DOHH2 (cell line): ENCODE data around the gene ATL2.
A peak's percentile ranks its signal among the peaks of the same experiment; 100 is the strongest.

Source experiments
- H3F3A ChIP-seq: fragments of 200-600 bp; sonication (generic), shearing (Covaris generic); 2 replicates; pipeline ENCODE4 v1.6.0; 2016; ENCODE audit warnings: antibody characterized with exemption, mild to moderate bottlenecking; ENCODE audit not compliant: control insufficient read depth, insufficient read depth
- H3K27ac ChIP-seq: fragments of 200-600 bp; sonication (generic); 2 replicates; pipeline ENCODE4 v1.5.1; 2014; ENCODE audit warnings: low read depth, mild to moderate bottlenecking, low read length, moderate library complexity
- H3K27me3 ChIP-seq: fragments of 200-600 bp; sonication (generic); 2 replicates; pipeline ENCODE4 v1.6.1; 2014; ENCODE audit warnings: mild to moderate bottlenecking, low read length, mixed read lengths; ENCODE audit not compliant: control insufficient read depth
- H3K36me3 ChIP-seq: fragments of 200-600 bp; sonication (generic); 2 replicates; pipeline ENCODE4 v1.6.1; 2014; ENCODE audit warnings: mild to moderate bottlenecking, low read length, moderate library complexity, mixed read lengths; ENCODE audit not compliant: control insufficient read depth
- H3K4me1 ChIP-seq: fragments of 200-600 bp; sonication (generic); 2 replicates; pipeline ENCODE4 v1.6.1; 2014; ENCODE audit warnings: mild to moderate bottlenecking, low read length, mixed read lengths; ENCODE audit not compliant: control insufficient read depth
- H3K4me2 ChIP-seq: fragments of 200-600 bp; sonication (generic); 2 replicates; pipeline ENCODE4 v1.6.0; 2014; ENCODE audit warnings: mild to moderate bottlenecking, low read length, moderate library complexity
- H3K4me3 ChIP-seq: fragments of 200-600 bp; sonication (generic); 2 replicates; pipeline ENCODE4 v1.5.1; 2014; ENCODE audit warnings: mild to moderate bottlenecking, low read length, mixed read lengths
- H3K79me2 ChIP-seq: fragments of 200-600 bp; sonication (generic); 2 replicates; pipeline ENCODE4 v1.6.1; 2014; ENCODE audit warnings: mild to moderate bottlenecking, low read length, mixed read lengths; ENCODE audit not compliant: control insufficient read depth
- H3K9me2 ChIP-seq: fragments of 200-600 bp; sonication (generic); replicated peaks from 2 replicates; pipeline ENCODE4 v1.6.1; 2014; ENCODE audit warnings: mild to moderate bottlenecking, low read length, mixed read lengths; ENCODE audit not compliant: control insufficient read depth
- H3K9me3 ChIP-seq: fragments of 200-600 bp; sonication (generic); 2 replicates; pipeline ENCODE4 v1.6.1; 2014; ENCODE audit warnings: antibody characterized with exemption, low read length, mixed read lengths; ENCODE audit not compliant: control insufficient read depth, insufficient read depth
- H4K20me1 ChIP-seq: fragments of 200-600 bp; sonication (generic); 2 replicates; pipeline ENCODE4 v1.6.0; 2014; ENCODE audit warnings: low read depth, mild to moderate bottlenecking, antibody characterized with exemption, low read length, moderate library complexity; ENCODE audit not compliant: control insufficient read depth, insufficient read depth
- CTCF ChIP-seq: fragments of 200-600 bp; sonication (generic); IDR thresholded peaks from one replicate; pipeline ENCODE4 v1.5.1; 2014; ENCODE audit warnings: antibody characterized with exemption, mild to moderate bottlenecking, low read depth, low read length; ENCODE audit not compliant: poor library complexity, severe bottlenecking
- EZH2phosphoT487 ChIP-seq: fragments of 200-600 bp; sonication (generic); IDR thresholded peaks from 2 replicates; pipeline ENCODE4 v1.6.1; 2017; ENCODE audit warnings: borderline replicate concordance, mild to moderate bottlenecking, antibody characterized with exemption, low read length, moderate library complexity, mixed read lengths

ATL2 gene

GRCh38 chr2:38381381-38382143 is 4.5 kb upstream of the ATL2 start:
- no peak overlapping the region for H3K27ac ChIP-seq
- H3K9me3 ChIP-seq = no peaks in the 10 kb centered on the region
- TF ChIP-seq CTCF (no peak), EZH2phosphoT487 (no peak)
- H3K4me3 ChIP-seq = no peak overlapping the region
- no peak overlapping the region for H3K4me2 ChIP-seq
- no peaks in the 10 kb centered on the region for H4K20me1 ChIP-seq
- H3K27me3 ChIP-seq = no peaks in the 10 kb centered on the region
- peaks cover 6% of the 10 kb centered on the region; the same call in 1 of the 2 replicates for H3F3A ChIP-seq
- no peaks in the 10 kb centered on the region for H3K36me3 ChIP-seq
- H3K4me1 ChIP-seq = peaks cover 27% of the 10 kb centered on the region
- H3K9me2 ChIP-seq = no peaks in the 10 kb centered on the region
- H3K79me2 ChIP-seq = peaks cover 5% of the 10 kb centered on the region

GRCh38 chr2:38380397-38381130 is 3.5 kb upstream of the ATL2 start:
- H3K4me2 ChIP-seq = peak overlapping the region; percentile 50

GRCh38 chr2:38376346-38377049 is 575 bp downstream of the ATL2 start:
- Histone ChIP-seq H4K20me1 (peaks cover 43% of the 10 kb centered on the region), H3K9me3 (no peaks in the 10 kb centered on the region), H3K79me2 (peaks cover 56% of the 10 kb centered on the region), H3K4me1 (peaks cover 65% of the 10 kb centered on the region), H3F3A (peaks cover 6% of the 10 kb centered on the region; the same call in 1 of the 2 replicates), H3K4me3 (peak overlapping the region; percentile 89), H3K27ac (peak overlapping the region; percentile 63), H3K9me2 (no peaks in the 10 kb centered on the region), H3K27me3 (no peaks in the 10 kb centered on the region), H3K36me3 (peaks cover 47% of the 10 kb centered on the region), H3K4me2 (peak overlapping the region; percentile 70)
- TF ChIP-seq EZH2phosphoT487 = no peak
- TF ChIP-seq CTCF = peak; percentile 28

More at GRCh38 chr2:38380397-38381130, 3.5 kb upstream of the ATL2 start:
- Histone ChIP-seq H3K4me1 (peaks cover 29% of the 10 kb centered on the region), H3F3A (peaks cover 6% of the 10 kb centered on the region; the same call in 1 of the 2 replicates), H3K27me3 (no peaks in the 10 kb centered on the region), H3K36me3 (peaks cover 10% of the 10 kb centered on the region), H3K79me2 (peaks cover 15% of the 10 kb centered on the region), H3K9me3 (no peaks in the 10 kb centered on the region), H4K20me1 (peaks cover 9% of the 10 kb centered on the region; the same call in 1 of the 2 replicates), H3K4me3 (peak overlapping the region; percentile 34), H3K27ac (no peak overlapping the region), H3K9me2 (no peaks in the 10 kb centered on the region)
- TF ChIP-seq EZH2phosphoT487 = no peak
- no peak for TF ChIP-seq CTCF
